ENCODE results near the gene OR52B4. TPM values are rescaled to one million over a fixed set of nuclear protein-coding genes. Genes with fewer than 3 reads are reported as not detected.
A peak's percentile ranks its signal among the peaks of the same experiment; 100 is the strongest.
"Not testable (repeated sequence)": the region's sequence is repeated elsewhere in the genome, so short reads cannot be mapped to it uniquely, and the experiment has no call there.

OR52B4 gene
- not detected in 2 replicates for total RNA-seq (2014; rRNA removed; shearing (Covaris generic); ENCODE audit: low replicate concordance)

DNA sequence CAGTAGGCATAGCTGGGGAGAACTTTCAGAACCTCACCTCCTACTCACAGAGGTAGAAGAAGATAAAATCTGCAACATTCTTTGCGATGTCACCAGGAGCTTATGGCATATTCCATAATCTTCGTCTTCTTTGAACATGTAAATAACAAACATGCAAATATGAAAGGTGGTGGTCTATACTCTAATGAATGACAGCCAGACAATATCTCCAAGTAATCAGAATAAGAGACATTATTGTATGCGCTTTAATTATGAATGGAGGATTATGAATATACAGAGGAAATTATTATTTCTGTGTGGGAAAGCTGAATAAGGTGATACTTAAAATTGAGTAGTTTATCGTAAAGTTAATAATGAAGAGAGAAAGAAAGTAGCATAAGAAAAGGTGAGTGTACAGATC, at the start of gene OR52B4:
OR52B4 (minus strand) TSS at position 101 of the 400 bp plus-strand sequence; CDS start at position 10, 91 bp downstream.
- H2AFZ ChIP-seq (ENCODE audit: low read length) = no peak within 1 kb of the TSS
- H3K79me2 ChIP-seq (ENCODE audit: low read length) = no peaks in the 10 kb centered on the region
- no peak for DNase-seq
- no peaks in the 10 kb centered on the region for H3K9me3 ChIP-seq (ENCODE audit: low read length)
- H3K4me3 ChIP-seq (ENCODE audit: low read length) = no peak within 1 kb of the TSS
- no peaks in the 10 kb centered on the region for H3K36me3 ChIP-seq (ENCODE audit: insufficient read depth, low read length)
- no peaks in the 10 kb centered on the region for H3K4me1 ChIP-seq (ENCODE audit: low read length)
- H3K9ac ChIP-seq (ENCODE audit: low read length) = no peak within 1 kb of the TSS
- H3K27ac ChIP-seq (ENCODE audit: low read length) = no peak within 1 kb of the TSS
- H4K20me1 ChIP-seq (ENCODE audit: insufficient read depth, low read depth, low read length) = no peaks in the 10 kb centered on the region
- H3K4me2 ChIP-seq (ENCODE audit: low read depth, low read length, poor library complexity, severe bottlenecking) = no peak within 1 kb of the TSS
- no peaks in the 10 kb centered on the region for H3K27me3 ChIP-seq (ENCODE audit: low read length)
- H3K9me2 ChIP-seq (replicated peaks; ENCODE audit: insufficient read depth, low read length) = no peaks in the 10 kb centered on the region

DNA sequence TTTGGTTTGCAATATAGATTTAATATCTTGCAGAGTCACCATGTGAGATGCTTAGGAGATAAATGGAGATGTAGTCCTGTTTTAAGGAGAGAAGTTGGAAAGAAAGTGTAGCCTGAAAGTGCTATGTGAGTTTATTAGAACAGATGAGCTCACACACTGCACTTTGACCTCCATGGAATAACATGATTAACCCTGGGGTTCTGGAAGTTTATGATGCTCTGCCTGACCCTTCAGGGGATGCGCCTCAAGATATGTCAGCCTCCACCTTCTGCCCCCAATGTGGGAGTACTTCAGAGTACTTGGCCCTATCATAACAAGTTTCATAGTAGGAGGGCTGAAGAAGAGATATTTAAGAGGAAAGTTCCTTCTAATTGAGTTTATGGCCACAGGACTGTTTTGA, 48.6 kb upstream of the OR52B4 start:
- Histone ChIP-seq H2AFZ (ENCODE audit: low read length) (no peak overlapping the region), H3K79me2 (ENCODE audit: low read length) (no peaks in the 10 kb centered on the region), H3K9ac (ENCODE audit: low read length) (no peak overlapping the region), H3K36me3 (ENCODE audit: insufficient read depth, low read length) (no peaks in the 10 kb centered on the region), H3K4me3 (ENCODE audit: low read length) (no peak overlapping the region), H3K4me2 (ENCODE audit: low read depth, low read length, poor library complexity, severe bottlenecking) (no peak overlapping the region), H3K4me1 (ENCODE audit: low read length) (no peaks in the 10 kb centered on the region), H3K27me3 (ENCODE audit: low read length) (no peaks in the 10 kb centered on the region), H3K9me3 (ENCODE audit: low read length) (no peaks in the 10 kb centered on the region), H4K20me1 (ENCODE audit: insufficient read depth, low read depth, low read length) (no peaks in the 10 kb centered on the region), H3K9me2 (replicated peaks; ENCODE audit: insufficient read depth, low read length) (no peaks in the 10 kb centered on the region), H3K27ac (ENCODE audit: low read length) (no peak overlapping the region)
- no peak for DNase-seq

DNA sequence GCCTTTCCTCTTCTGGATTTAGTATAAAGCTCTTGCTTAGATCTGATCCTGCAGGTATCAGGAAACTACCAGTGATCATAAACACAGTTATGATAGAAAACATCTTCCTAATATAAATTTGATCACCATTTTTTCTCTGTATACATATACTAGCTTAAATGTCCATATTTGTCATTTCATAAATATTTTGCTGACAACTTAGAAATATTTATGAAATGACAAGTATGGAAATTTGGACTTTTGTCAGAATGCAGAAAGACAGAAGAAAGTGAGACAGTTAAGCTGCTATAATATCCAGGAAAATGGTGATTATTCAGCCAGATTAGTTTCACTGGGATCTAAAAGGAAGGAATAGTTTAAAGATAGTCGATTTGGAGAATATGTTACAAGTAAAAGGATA, 48.1 kb upstream of the OR52B4 start:
- Histone ChIP-seq H3K4me1 (ENCODE audit: low read length) (no peaks in the 10 kb centered on the region), H4K20me1 (ENCODE audit: insufficient read depth, low read depth, low read length) (no peaks in the 10 kb centered on the region), H3K4me3 (ENCODE audit: low read length) (no peak overlapping the region), H2AFZ (ENCODE audit: low read length) (no peak overlapping the region), H3K27ac (ENCODE audit: low read length) (no peak overlapping the region), H3K4me2 (ENCODE audit: low read depth, low read length, poor library complexity, severe bottlenecking) (no peak overlapping the region), H3K79me2 (ENCODE audit: low read length) (no peaks in the 10 kb centered on the region), H3K36me3 (ENCODE audit: insufficient read depth, low read length) (no peaks in the 10 kb centered on the region), H3K9me3 (ENCODE audit: low read length) (no peaks in the 10 kb centered on the region), H3K9ac (ENCODE audit: low read length) (no peak overlapping the region), H3K27me3 (ENCODE audit: low read length) (no peaks in the 10 kb centered on the region), H3K9me2 (replicated peaks; ENCODE audit: insufficient read depth, low read length) (no peaks in the 10 kb centered on the region)
- no peak for DNase-seq

DNA sequence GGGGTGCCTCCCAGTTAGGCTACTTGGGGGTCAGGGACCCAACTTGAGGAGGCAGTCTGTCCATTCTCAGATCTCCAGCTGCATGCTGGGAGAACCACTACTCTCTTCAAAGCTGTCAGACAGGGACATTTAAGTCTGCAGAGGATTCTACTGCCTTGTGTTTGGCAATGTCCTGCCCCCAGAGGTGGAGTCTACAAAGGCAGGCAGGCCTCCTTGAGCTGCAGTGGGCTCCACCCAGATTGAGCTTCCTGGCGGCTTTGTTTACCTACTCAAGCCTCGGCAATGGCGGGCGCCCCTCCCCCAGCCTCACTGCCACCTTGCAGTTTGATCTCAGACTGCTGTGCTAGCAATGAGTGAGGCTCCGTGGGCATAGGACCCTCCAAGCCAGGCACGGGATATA, 38.0 kb upstream of the OR52B4 start:
- not testable (repeated sequence) for H2AFZ ChIP-seq (ENCODE audit: low read length); H3K9me3 ChIP-seq (ENCODE audit: low read length); H3K27me3 ChIP-seq (ENCODE audit: low read length); H3K4me1 ChIP-seq (ENCODE audit: low read length); H3K36me3 ChIP-seq (ENCODE audit: insufficient read depth, low read length); DNase-seq; H4K20me1 ChIP-seq (ENCODE audit: insufficient read depth, low read depth, low read length); H3K79me2 ChIP-seq (ENCODE audit: low read length); H3K9me2 ChIP-seq (replicated peaks; ENCODE audit: insufficient read depth, low read length); H3K27ac ChIP-seq (ENCODE audit: low read length); H3K4me3 ChIP-seq (ENCODE audit: low read length); H3K4me2 ChIP-seq (ENCODE audit: low read depth, low read length, poor library complexity, severe bottlenecking); H3K9ac ChIP-seq (ENCODE audit: low read length)

DNA sequence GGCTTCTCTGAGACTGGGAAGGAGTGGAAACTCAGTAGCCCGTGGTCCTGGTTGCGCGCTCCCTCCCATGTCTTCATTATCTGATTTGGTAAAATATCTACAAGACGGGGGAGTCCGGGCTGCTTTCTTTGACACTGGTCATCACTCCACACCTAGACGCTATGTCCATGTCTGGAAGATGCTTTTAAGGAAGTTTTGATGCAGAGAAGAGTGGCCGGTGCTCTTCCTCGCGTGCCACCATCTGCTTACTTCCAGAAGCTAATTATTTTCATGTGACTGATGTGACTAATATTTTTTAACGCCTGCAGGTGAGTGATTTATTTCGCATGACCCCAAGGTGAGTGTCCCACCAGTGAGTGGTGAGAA, 25.7 kb upstream of the OR52B4 start:
- Histone ChIP-seq H3K4me1 (ENCODE audit: low read length) (peaks cover 9% of the 10 kb centered on the region), H3K27ac (ENCODE audit: low read length) (no peak overlapping the region), H3K9me3 (ENCODE audit: low read length) (no peaks in the 10 kb centered on the region), H2AFZ (ENCODE audit: low read length) (peak overlapping the region; percentile 25), H3K9me2 (replicated peaks; ENCODE audit: insufficient read depth, low read length) (no peaks in the 10 kb centered on the region), H3K9ac (ENCODE audit: low read length) (peak overlapping the region; percentile 87), H3K4me3 (ENCODE audit: low read length) (peak overlapping the region; percentile 94), H3K4me2 (ENCODE audit: low read depth, low read length, poor library complexity, severe bottlenecking) (peak overlapping the region; percentile 82), H4K20me1 (ENCODE audit: insufficient read depth, low read depth, low read length) (no peaks in the 10 kb centered on the region), H3K36me3 (ENCODE audit: insufficient read depth, low read length) (no peaks in the 10 kb centered on the region), H3K79me2 (ENCODE audit: low read length) (peaks cover 10% of the 10 kb centered on the region), H3K27me3 (ENCODE audit: low read length) (no peaks in the 10 kb centered on the region)
- DNase-seq = no peak

DNA sequence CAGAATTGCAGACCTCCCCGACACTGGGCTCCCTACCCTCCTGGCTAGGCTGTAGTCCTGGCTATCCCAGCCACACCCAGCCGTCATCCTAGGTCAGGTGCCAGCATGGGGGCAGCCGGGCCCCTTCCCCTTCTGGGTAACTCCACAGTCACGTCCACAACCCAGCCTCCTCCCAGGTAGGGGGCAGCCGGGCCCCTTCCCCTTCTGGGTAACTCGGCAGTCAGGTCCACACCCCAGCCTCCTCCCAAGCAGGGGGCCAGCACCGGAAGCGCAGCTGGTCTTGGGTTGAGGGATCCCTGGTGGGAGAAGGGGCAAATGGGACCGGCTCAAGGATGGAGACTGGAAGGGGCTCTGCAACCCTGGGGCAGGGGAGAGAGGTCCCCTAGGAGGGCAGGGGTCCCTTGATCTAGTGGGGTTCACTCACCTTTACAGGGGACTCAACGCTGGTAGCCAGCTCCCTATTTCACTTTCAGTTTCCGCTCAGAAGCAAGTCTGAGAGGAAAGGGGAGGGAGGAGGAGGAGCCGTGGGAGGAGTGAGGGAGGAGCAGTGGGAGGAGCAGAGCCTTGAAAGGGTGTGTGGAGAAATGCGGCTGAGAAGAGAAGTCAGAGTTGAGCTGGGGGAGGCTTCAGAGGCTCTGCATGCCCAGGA, 25.1 kb upstream of the OR52B4 start, which contains the start of gene TRIM21:
TRIM21 (minus strand) TSS at position 494 of the 649 bp plus-strand sequence. CDS start 3,293 bp downstream, outside the sequence.
- Histone ChIP-seq H3K9ac (ENCODE audit: low read length) (peak within 1 kb of the TSS; percentile 87), H3K4me1 (ENCODE audit: low read length) (peaks cover 9% of the 10 kb centered on the region), H3K4me3 (ENCODE audit: low read length) (peak within 1 kb of the TSS; percentile 94), H3K9me3 (ENCODE audit: low read length) (no peaks in the 10 kb centered on the region), H2AFZ (ENCODE audit: low read length) (peak within 1 kb of the TSS; percentile 95), H3K27me3 (ENCODE audit: low read length) (no peaks in the 10 kb centered on the region), H4K20me1 (ENCODE audit: insufficient read depth, low read depth, low read length) (no peaks in the 10 kb centered on the region), H3K79me2 (ENCODE audit: low read length) (peaks cover 10% of the 10 kb centered on the region), H3K9me2 (replicated peaks; ENCODE audit: insufficient read depth, low read length) (no peaks in the 10 kb centered on the region), H3K36me3 (ENCODE audit: insufficient read depth, low read length) (0 out of 2 replicates have a peak, but pooled peaks cover 1% of the 10 kb centered on the region), H3K4me2 (ENCODE audit: low read depth, low read length, poor library complexity, severe bottlenecking) (peak within 1 kb of the TSS; percentile 82), H3K27ac (ENCODE audit: low read length) (no peak within 1 kb of the TSS)
- peak; percentile 94 for DNase-seq

DNA sequence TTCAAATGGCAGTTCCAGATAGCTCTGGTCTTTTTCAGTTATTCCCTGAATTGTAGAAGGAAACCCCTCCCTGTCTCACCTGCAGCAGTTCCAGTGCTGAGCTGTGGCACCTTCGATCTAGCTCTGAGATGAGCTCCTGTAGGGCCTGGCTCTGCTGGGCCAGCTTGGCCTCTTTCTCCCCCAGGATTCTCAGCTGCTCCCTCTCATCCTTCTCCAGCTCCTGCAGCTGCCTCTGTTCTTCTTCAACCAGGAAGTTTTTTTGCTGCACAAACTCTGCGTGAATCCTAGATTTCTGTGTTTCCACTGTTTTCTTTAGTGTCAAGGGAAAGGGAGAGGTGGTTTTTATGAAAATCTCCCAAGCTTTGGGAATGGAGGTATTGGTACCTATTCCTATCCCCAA, 20.0 kb upstream of the OR52B4 start:
- no peak for DNase-seq
- peaks cover 4% of the 10 kb centered on the region for H3K4me1 ChIP-seq (ENCODE audit: low read length)
- no peak overlapping the region for H3K27ac ChIP-seq (ENCODE audit: low read length)
- H3K9me2 ChIP-seq (replicated peaks; ENCODE audit: insufficient read depth, low read length) = no peaks in the 10 kb centered on the region
- H2AFZ ChIP-seq (ENCODE audit: low read length) = no peak overlapping the region
- peaks cover 9% of the 10 kb centered on the region for H3K79me2 ChIP-seq (ENCODE audit: low read length)
- H3K9ac ChIP-seq (ENCODE audit: low read length) = no peak overlapping the region
- H4K20me1 ChIP-seq (ENCODE audit: insufficient read depth, low read depth, low read length) = no peaks in the 10 kb centered on the region
- no peak overlapping the region for H3K4me2 ChIP-seq (ENCODE audit: low read depth, low read length, poor library complexity, severe bottlenecking)
- no peaks in the 10 kb centered on the region for H3K9me3 ChIP-seq (ENCODE audit: low read length)
- no peaks in the 10 kb centered on the region for H3K27me3 ChIP-seq (ENCODE audit: low read length)
- 0 out of 2 replicates have a peak, but pooled peaks cover 7% of the 10 kb centered on the region for H3K36me3 ChIP-seq (ENCODE audit: insufficient read depth, low read length)
- no peak overlapping the region for H3K4me3 ChIP-seq (ENCODE audit: low read length)

DNA sequence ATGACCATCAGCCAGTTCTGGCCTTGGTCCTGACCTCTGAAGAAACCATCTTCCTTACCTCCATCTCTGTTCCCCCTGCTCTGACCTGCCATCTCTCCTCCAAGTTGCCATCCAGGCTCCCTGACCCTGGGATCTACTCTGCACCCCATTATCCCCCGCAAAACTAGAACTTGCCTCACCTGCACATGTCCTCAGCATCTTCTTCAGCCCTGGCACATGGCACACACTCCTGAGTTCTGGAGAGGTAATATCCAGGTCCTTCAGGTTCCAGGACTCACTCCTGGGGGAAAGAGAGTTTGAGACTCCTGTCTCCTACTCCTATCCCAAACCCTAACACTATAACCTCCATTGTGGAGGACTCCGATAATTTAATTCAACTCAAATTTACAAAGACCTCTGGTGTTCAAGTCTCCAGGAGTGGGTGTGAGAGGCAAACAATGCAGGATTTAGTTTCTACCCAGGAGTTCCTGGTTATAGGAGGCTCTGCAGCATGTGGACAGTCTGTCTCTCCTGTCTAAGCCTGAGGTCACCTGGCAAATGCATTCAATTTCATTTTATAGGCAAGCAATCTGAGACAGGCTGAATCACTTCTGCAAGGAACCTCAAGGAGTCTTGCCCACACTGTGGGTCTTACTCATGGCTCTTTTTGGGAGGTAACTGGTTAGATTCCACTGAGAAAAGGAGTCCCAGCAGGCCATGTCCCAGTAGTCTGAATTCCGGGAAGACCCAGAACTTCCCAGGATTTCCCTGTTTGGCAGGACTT, 18.0 kb upstream of the OR52B4 start:
- no peaks in the 10 kb centered on the region for H4K20me1 ChIP-seq (ENCODE audit: insufficient read depth, low read depth, low read length)
- H3K9me2 ChIP-seq (replicated peaks; ENCODE audit: insufficient read depth, low read length) = no peaks in the 10 kb centered on the region
- no peak overlapping the region for H2AFZ ChIP-seq (ENCODE audit: low read length)
- no peaks in the 10 kb centered on the region for H3K27me3 ChIP-seq (ENCODE audit: low read length)
- no peak overlapping the region for H3K4me2 ChIP-seq (ENCODE audit: low read depth, low read length, poor library complexity, severe bottlenecking)
- no peaks in the 10 kb centered on the region for H3K79me2 ChIP-seq (ENCODE audit: low read length)
- H3K27ac ChIP-seq (ENCODE audit: low read length) = no peak overlapping the region
- DNase-seq = no peak
- H3K9me3 ChIP-seq (ENCODE audit: low read length) = no peaks in the 10 kb centered on the region
- H3K4me1 ChIP-seq (ENCODE audit: low read length) = no peaks in the 10 kb centered on the region
- 0 out of 2 replicates have a peak, but pooled peaks cover 7% of the 10 kb centered on the region for H3K36me3 ChIP-seq (ENCODE audit: insufficient read depth, low read length)
- H3K4me3 ChIP-seq (ENCODE audit: low read length) = no peak overlapping the region
- H3K9ac ChIP-seq (ENCODE audit: low read length) = no peak overlapping the region
